Mesodermal cell (in vitro differentiated cells): ENCODE measurements around the gene MYO5A.

ENCODE experiments used
- H3K27ac ChIP-seq: 2 replicates; pipeline ENCODE4 v1.7.0; 2013; ENCODE audit warnings: mild to moderate bottlenecking, low read depth, low read length, moderate library complexity; ENCODE audit not compliant: severe bottlenecking
- H3K36me3 ChIP-seq: 2 replicates; pipeline ENCODE4 v1.7.1; 2013; ENCODE audit warnings: mild to moderate bottlenecking, low read length, moderate library complexity; ENCODE audit not compliant: control insufficient read depth, insufficient read depth
- H3K4me1 ChIP-seq: one replicate; pipeline ENCODE4 v1.7.1; 2013; ENCODE audit warnings: mild to moderate bottlenecking, low read length; ENCODE audit not compliant: insufficient read depth, control insufficient read depth, poor library complexity, severe bottlenecking
- H3K4me3 ChIP-seq: 2 replicates; pipeline ENCODE4 v1.7.0; 2013; ENCODE audit warnings: low read length, control low read depth, mild to moderate bottlenecking; ENCODE audit not compliant: insufficient read depth, poor library complexity, severe bottlenecking; ENCODE audit errors: extremely low read depth
- H3K9me3 ChIP-seq: 2 replicates; pipeline ENCODE4 v1.7.1; 2013; ENCODE audit warnings: mild to moderate bottlenecking, low read length, moderate library complexity; ENCODE audit not compliant: control insufficient read depth
- WGBS, 2 experiments: methylation state at CpG; one replicate each; pipeline ENCODE4 v1.1.5; 2013; ENCODE audit warnings: missing lambda C conversion rate in 2 of 2; ENCODE audit not compliant: insufficient coverage in 2 of 2; 5-methylcytosine and 5-hydroxymethylcytosine counted together

Gene MYO5A

DNA sequence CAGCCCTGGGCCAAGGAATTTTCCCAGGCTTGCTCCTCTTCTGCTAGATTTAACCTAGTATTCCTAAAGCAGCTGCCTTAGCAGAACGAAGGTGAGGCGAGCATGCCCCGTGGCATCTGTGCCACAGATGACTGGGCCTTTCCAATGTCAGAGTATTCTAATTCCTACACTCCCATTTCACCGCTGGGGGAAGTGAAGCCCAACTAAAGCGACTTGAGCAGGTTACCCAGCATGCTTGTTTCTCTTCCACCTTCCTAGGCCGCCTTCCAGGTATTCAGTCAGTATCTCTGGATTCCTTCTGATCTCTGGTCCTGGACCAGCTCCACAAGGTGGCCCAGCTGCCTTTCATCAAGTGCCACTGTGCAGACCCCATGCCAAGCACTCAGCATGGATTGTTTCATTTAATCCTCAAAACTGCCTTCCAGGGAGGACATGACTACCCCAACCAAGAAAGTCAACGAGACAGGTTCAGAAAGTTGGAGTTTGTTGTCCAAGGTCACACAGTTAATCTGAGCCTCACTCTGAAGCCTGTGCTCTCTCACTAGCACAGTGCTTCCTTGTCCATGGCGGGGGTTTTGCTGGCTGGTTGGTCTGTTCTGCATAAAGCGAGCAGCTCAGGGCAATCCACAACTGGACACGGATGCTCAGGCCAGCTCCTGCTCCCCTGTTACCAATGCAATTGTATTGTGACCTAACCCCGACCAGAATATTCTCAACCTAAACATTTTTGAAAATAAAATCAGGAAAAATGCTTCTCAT is 248.2 kb downstream of the MYO5A start:
- no peak overlapping the region for H3K4me3 ChIP-seq
- no peaks in the 10 kb centered on the region for H3K9me3 ChIP-seq
- WGBS, 2 experiments, result 93 to 95% methylated on average over 9 to 11 of the region's 11 CpGs
- no peaks in the 10 kb centered on the region for H3K36me3 ChIP-seq
- H3K4me1 ChIP-seq, result no peaks in the 10 kb centered on the region
- no peak overlapping the region for H3K27ac ChIP-seq

DNA sequence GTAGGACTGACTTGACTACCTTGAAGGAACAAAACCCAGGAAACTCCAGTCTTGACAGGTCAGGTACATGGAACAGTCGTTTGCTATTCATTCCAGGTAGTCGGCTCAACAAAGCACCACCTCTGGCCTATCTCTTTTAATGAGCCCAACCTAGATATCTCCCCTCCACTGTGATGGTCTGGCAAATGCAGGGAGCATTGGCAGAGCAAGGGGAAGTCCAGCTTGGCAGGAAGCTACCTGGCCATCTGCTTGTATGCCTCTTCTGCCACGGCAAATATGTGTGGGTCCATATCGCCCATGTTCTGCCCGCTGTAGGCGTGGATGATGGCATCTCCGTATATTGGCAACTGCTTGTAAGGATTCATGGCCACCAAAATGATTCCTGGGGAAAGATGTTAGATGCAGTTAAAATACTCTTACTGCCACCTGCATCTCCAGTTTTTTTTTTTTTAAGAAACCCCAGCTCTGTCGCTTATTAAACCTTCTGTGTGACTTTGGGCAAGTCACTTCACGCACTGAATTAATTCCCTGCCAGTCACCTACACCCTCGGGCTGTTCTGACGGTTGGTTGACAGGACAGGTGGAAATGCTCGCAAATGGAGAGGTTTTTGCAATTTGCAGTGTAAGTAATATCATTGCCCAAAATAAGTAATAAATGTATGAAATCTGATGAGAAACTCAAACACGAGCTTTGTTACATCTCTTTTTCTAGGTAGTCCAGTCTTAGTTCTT is 249.9 kb downstream of the MYO5A start:
- Histone ChIP-seq H3K36me3 (no peaks in the 10 kb centered on the region), H3K4me1 (no peaks in the 10 kb centered on the region), H3K9me3 (no peaks in the 10 kb centered on the region), H3K27ac (no peak overlapping the region), H3K4me3 (no peak overlapping the region)
- 95 to 97% methylated on average over 8 to 9 of the region's 13 CpGs for WGBS, 2 experiments

DNA sequence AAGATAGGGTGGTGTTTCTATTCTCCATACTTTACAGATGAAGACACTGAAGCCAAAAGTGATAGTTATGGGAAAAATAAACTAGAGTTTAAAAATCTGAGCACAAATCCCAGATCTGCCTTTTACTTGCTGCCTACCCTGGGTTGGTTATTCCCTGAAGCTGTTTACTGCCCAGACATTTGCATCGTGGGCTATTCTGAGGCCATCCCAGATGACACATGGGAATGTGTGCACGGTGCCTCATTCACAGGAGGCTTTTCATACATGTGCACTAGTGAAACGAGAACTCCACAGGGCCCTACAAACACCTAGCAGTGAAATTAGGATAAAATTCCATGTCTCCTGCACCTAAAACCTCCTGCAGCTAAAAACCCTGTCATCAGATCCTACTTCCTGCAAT is 250.5 kb downstream of the MYO5A start:
- 71 to 95% methylated on average over 1 to 3 of the region's 3 CpGs for WGBS, 2 experiments
- Histone ChIP-seq H3K9me3 (no peaks in the 10 kb centered on the region), H3K27ac (no peak overlapping the region), H3K4me1 (no peaks in the 10 kb centered on the region), H3K36me3 (no peaks in the 10 kb centered on the region), H3K4me3 (no peak overlapping the region)

DNA sequence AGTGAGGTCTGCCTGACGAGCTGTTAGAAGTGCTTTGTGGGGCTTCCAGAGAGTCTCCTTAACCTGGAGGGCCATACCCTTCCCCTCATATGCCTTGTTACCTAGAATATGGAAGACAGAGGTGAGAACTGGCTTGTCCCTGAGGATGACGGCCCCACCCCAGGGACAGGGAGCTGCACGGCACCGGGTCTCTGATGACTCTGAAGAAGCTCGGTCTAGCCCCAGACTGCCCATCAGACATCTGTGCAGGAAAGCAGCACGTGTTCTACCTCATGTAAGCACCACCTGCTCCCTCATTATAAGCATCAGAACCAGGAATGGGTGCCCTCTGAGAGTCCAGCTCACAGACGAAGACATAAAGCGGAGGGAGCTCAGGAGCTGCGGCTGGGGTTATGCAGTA is 251.1 kb downstream of the MYO5A start:
- 92 to 95% methylated on average over 7 to 9 of the region's 9 CpGs for WGBS, 2 experiments
- Histone ChIP-seq H3K36me3 (no peaks in the 10 kb centered on the region), H3K27ac (no peak overlapping the region), H3K4me1 (no peaks in the 10 kb centered on the region), H3K9me3 (no peaks in the 10 kb centered on the region), H3K4me3 (no peak overlapping the region)

DNA sequence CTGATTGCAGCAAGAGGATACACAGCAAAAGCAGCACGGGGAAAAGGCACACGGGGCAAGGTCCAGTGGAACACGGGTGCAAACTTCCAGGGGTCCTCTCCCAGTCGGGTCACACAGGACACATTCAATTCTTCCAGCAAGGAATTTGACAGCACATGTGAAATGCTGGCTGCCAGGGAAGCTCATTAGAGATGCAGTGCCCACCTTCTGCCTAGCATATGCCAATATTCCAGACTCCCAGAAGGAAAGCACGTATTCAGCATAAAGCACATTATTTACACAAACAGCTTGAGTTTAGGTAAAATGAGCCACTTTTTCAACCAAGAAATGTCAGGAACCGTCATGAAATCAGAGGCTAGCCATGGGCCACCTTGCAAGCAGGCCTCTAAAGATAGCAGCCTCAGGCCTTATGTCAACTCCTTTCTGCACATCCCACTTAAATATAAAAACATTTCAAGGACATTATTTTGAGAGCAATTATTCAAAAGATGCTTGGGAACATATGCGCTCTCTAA is 252.4 kb downstream of the MYO5A start:
- H3K27ac ChIP-seq, result no peak overlapping the region
- H3K4me1 ChIP-seq, result no peaks in the 10 kb centered on the region
- no peaks in the 10 kb centered on the region for H3K36me3 ChIP-seq
- H3K4me3 ChIP-seq, result no peak overlapping the region
- WGBS, 2 experiments, result 87 to 90% methylated on average over 5 to 6 of the region's 7 CpGs
- H3K9me3 ChIP-seq, result no peaks in the 10 kb centered on the region

DNA sequence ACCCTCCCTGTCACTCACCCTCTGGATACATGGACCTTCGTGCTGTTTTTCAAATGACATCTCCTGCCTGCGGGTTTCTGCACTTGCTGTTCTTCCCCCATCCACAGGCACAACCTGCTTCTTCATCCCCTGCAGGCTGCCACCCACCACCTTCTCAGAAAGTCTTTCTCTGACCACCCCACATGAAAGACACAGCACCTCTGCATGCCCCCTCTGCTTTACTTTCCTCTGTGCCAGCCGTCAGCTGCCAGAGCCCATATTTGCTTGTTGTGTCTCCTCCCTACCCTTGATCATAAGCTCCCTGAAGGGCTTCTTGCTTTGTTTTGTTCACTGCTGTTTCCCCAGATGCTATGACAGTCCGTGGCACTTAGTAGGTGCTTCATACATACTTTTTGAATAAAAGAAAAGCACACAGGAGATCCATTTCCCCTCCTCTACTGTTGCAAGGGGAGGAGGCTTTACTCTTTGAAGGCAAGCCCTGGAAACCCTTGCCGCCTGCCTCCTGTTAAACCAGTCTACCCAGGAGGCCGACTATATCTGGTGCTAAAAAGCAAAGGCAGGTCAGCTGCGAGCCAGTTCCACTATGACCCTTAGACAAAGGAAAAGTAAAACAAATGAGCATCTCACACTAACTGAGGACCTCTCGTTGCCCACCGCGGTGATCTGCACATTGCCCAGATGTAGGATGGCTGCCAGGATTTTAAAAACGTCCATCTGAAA is 265.0 kb downstream of the MYO5A start:
- H3K4me3 ChIP-seq, result no peak overlapping the region
- H3K27ac ChIP-seq, result no peak overlapping the region
- no peaks in the 10 kb centered on the region for H3K36me3 ChIP-seq
- WGBS, 2 experiments, result 95 to 96% methylated on average over 8 to 10 of the region's 11 CpGs
- peaks cover 18% of the 10 kb centered on the region for H3K4me1 ChIP-seq
- no peaks in the 10 kb centered on the region for H3K9me3 ChIP-seq

DNA sequence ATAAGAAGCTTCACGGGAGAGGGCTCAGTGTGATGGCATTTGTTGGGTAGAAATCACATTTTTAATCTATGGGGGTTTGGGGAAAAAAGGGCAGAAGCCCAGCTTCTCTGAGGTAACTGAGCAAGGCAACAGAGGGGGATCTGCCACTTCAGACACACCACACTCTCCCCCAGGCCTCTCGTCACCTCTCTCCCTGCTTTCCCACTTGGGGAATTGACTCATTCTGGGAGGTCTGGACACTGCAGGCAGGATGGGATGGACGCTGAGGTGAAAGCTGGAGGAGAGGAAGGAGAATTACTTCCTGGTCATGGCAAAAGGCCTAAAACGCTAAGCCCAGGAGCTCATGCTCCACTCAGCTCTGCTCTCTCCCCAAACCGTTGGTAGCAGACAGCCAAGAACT is 266.3 kb downstream of the MYO5A start:
- Histone ChIP-seq H3K36me3 (no peaks in the 10 kb centered on the region), H3K27ac (peak overlapping the region; percentile 80), H3K4me1 (peaks cover 25% of the 10 kb centered on the region), H3K4me3 (no peak overlapping the region), H3K9me3 (no peaks in the 10 kb centered on the region)
- WGBS, 2 experiments, result 67 to 94% methylated on average over 1 to 2 of the region's 5 CpGs

DNA sequence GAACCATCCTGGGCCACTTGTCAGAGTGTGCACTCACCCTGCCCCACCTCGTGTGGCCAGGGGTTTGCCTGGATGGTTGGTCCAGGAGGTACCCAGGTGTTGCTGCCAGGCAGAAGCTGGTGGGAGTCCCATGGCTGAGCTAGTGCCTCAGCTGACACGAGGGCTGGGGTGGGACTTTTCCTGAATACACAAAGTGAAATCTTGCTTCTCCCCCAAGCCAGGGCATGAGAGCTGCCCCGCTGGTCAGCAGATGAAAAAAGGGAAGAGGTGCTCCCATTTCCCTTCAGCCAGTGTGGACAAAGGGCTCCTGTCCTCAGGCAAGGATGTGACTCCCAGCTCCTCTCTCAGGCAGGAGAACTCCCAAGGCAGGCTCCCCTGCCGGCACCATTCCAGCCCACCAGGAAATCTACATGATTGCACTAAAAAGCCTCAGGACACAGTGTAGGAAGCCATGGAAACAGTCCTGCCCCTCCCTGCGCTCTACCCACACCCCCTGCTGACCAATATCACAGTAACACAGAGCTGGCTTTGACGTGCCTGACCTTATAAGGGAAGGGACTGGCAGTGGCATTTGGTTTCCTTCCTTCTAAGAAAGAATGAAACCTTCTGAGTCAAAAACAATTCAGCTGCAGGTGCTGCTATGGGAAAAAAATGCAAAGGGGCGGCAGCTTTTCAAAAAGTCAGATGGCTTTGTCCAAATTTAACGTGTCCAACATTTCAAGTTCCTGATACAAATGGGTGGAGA is 267.0 kb downstream of the MYO5A start:
- Histone ChIP-seq H3K36me3 (no peaks in the 10 kb centered on the region), H3K27ac (peak overlapping the region; percentile 80), H3K9me3 (no peaks in the 10 kb centered on the region), H3K4me3 (no peak overlapping the region), H3K4me1 (peaks cover 25% of the 10 kb centered on the region)
- WGBS, 2 experiments, result 10 to 38% methylated on average over 2 to 5 of the region's 8 CpGs

DNA sequence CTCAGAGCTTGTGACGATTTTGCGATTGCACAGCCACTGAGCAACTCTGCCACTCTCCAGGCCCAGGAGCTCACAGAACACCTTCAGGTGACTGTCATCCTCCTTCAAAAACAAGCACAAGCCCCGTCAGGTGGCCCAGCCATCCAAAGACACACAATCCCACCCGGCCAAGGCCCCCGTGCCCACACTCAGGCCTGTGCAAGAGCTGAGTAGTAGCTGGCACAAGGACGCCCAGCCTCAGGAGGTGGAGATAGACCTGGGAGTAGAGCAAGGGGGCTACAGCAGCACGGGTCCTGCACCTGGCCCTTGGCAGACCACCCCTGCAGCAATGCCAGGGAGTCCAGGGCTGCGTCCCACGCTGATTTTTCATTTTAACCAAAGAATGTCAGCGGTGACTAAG is 267.7 kb downstream of the MYO5A start:
- WGBS, 2 experiments, result 92 to 96% methylated on average over 8 to 9 of the region's 10 CpGs
- Histone ChIP-seq H3K36me3 (no peaks in the 10 kb centered on the region), H3K4me1 (peaks cover 25% of the 10 kb centered on the region), H3K4me3 (no peak overlapping the region), H3K27ac (no peak overlapping the region), H3K9me3 (no peaks in the 10 kb centered on the region)

DNA sequence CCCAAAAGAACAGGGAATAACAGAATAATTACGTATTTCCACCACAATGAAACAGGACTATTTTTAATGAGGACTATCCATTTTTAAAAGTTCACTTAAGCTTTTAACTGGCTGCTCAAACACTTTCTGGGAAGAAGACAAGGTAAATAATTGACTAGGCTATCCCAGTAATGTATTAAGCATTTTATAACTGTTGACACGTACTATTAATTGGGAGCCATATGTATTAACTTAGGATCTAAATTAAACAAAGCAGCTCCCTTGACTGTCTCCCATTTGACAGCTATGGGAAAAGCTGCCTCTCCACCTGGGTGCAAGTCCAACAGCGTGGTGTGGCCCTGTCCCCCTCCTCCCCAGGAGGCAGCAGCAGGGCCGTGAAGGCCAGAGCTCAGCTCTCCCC is 269.2 kb downstream of the MYO5A start:
- no peak overlapping the region for H3K4me3 ChIP-seq
- H3K9me3 ChIP-seq, result no peaks in the 10 kb centered on the region
- H3K4me1 ChIP-seq, result peaks cover 25% of the 10 kb centered on the region
- no CpG with 5 or more reads among the region's 4 CpGs for WGBS, 2 experiments
- no peak overlapping the region for H3K27ac ChIP-seq
- H3K36me3 ChIP-seq, result no peaks in the 10 kb centered on the region
